Measurements from ENCODE around the gene BTBD16. TPM values are rescaled to one million over a fixed set of nuclear protein-coding genes. Genes with fewer than 3 reads are reported as not detected.

BTBD16 gene
- total and polyA plus RNA-seq, 2 donors (not counting 1 experiment from before 2014, with no cell fraction given): not detected

GRCh38 chr10:122232769-122233168 lies 38.3 kb upstream of the BTBD16 start:
- H2AFZ ChIP-seq (ENCODE audit: insufficient read depth, low read depth, low read length, poor library complexity, severe bottlenecking): no peak overlapping the region
- H3K27me3 ChIP-seq (replicated peaks in 1 of 4; ENCODE audit: control extremely low read depth in 1 of 4, control insufficient read depth in 3 of 4, insufficient read depth in 4 of 4, low read length in 3 of 4): no peaks in the 10 kb centered on the region
- Mint-ChIP-seq H3K4me3 (no peak overlapping the region), H3K27ac (no peak overlapping the region), H3K4me1 (no peaks in the 10 kb centered on the region), H3K9me3 (ENCODE audit: insufficient read depth) (no peaks in the 10 kb centered on the region), H3K27me3 (peaks cover 3% of the 10 kb centered on the region)
- WGBS (ENCODE audit: insufficient coverage): 100% methylated on average over 1 of the region's 3 CpGs
- ChIA-PET CTCF (no interaction called here), POLR2A (no interaction called here)
- no peak for ATAC-seq (ENCODE audit: low read depth)
- TF ChIP-seq EZH2 (IDR thresholded peaks at IDR 0.05; ENCODE audit: borderline replicate concordance, insufficient read depth, low read depth, low read length, poor library complexity, severe bottlenecking) (no peak), CTCF (IDR thresholded peaks at IDR 0.05) (no peak)
- no peak overlapping the region for H3K4me2 ChIP-seq (replicated peaks; ENCODE audit: low read depth, low read length, poor library complexity, severe bottlenecking)
- H3K4me1 ChIP-seq (ENCODE audit: control insufficient read depth in 2 of 2, insufficient read depth in 2 of 2, low read length in 2 of 2): no peaks in the 10 kb centered on the region
- H3K9ac ChIP-seq (ENCODE audit: low read length): no peak overlapping the region
- H3K79me2 ChIP-seq (ENCODE audit: control insufficient read depth, insufficient read depth, low read length): no peaks in the 10 kb centered on the region
- H4K20me1 ChIP-seq (ENCODE audit: control insufficient read depth, insufficient read depth, low read length, poor library complexity, severe bottlenecking): no peaks in the 10 kb centered on the region
- DNase-seq: no peak
- H3K9me3 ChIP-seq (ENCODE audit: control extremely low read depth in 1 of 3, control insufficient read depth in 2 of 3, insufficient read depth in 1 of 3, low read length in 2 of 3): no peaks in the 10 kb centered on the region
- intact Hi-C loops (cut with micrococcal nuclease): no loop called here
- no peaks in the 10 kb centered on the region for H3K36me3 ChIP-seq (replicated peaks in 1 of 2; ENCODE audit: control extremely low read depth in 1 of 2, control insufficient read depth in 1 of 2, extremely low read depth in 1 of 2, insufficient read depth in 2 of 2, low read length in 1 of 2)
- H3K27ac ChIP-seq (ENCODE audit: low read length in 2 of 2): no peak overlapping the region
- H3K4me3 ChIP-seq (ENCODE audit: control extremely low read depth in 1 of 5, extremely low read depth in 1 of 5, insufficient read depth in 1 of 5, low read depth in 2 of 5, low read length in 4 of 5): no peak overlapping the region

GRCh38 chr10:122233857-122234348 lies 37.2 kb upstream of the BTBD16 start:
- H2AFZ ChIP-seq (ENCODE audit: insufficient read depth, low read depth, low read length, poor library complexity, severe bottlenecking): no peak overlapping the region
- H3K27ac Mint-ChIP-seq: no peak overlapping the region
- no peaks in the 10 kb centered on the region for H3K9me3 ChIP-seq (ENCODE audit: control extremely low read depth in 1 of 3, control insufficient read depth in 2 of 3, insufficient read depth in 1 of 3, low read length in 2 of 3)
- H3K4me2 ChIP-seq (replicated peaks; ENCODE audit: low read depth, low read length, poor library complexity, severe bottlenecking): no peak overlapping the region
- CTCF ChIA-PET: no interaction called here
- H3K4me3 Mint-ChIP-seq: no peak overlapping the region
- no peak for TF ChIP-seq EZH2 (IDR thresholded peaks at IDR 0.05; ENCODE audit: borderline replicate concordance, insufficient read depth, low read depth, low read length, poor library complexity, severe bottlenecking)
- no peak for TF ChIP-seq CTCF (IDR thresholded peaks at IDR 0.05)
- H3K4me1 ChIP-seq (ENCODE audit: control insufficient read depth in 2 of 2, insufficient read depth in 2 of 2, low read length in 2 of 2): no peaks in the 10 kb centered on the region
- H3K27me3 ChIP-seq (replicated peaks in 1 of 4; ENCODE audit: control extremely low read depth in 1 of 4, control insufficient read depth in 3 of 4, insufficient read depth in 4 of 4, low read length in 3 of 4): no peaks in the 10 kb centered on the region
- no peaks in the 10 kb centered on the region for H3K9me3 Mint-ChIP-seq (ENCODE audit: insufficient read depth)
- H3K36me3 ChIP-seq (replicated peaks in 1 of 2; ENCODE audit: control extremely low read depth in 1 of 2, control insufficient read depth in 1 of 2, extremely low read depth in 1 of 2, insufficient read depth in 2 of 2, low read length in 1 of 2): no peaks in the 10 kb centered on the region
- no peak overlapping the region for H3K27ac ChIP-seq (ENCODE audit: low read length in 2 of 2)
- no peaks in the 10 kb centered on the region for H3K79me2 ChIP-seq (ENCODE audit: control insufficient read depth, insufficient read depth, low read length)
- intact Hi-C loops (cut with micrococcal nuclease): no loop called here
- H3K4me1 Mint-ChIP-seq: no peaks in the 10 kb centered on the region
- no peak overlapping the region for H3K9ac ChIP-seq (ENCODE audit: low read length)
- DNase-seq (no peak), ATAC-seq (ENCODE audit: low read depth) (no peak)
- H4K20me1 ChIP-seq (ENCODE audit: control insufficient read depth, insufficient read depth, low read length, poor library complexity, severe bottlenecking): no peaks in the 10 kb centered on the region
- 93% methylated on average over 10 of the region's 11 CpGs for WGBS (ENCODE audit: insufficient coverage)
- POLR2A ChIA-PET: no interaction called here
- no peak overlapping the region for H3K4me3 ChIP-seq (ENCODE audit: control extremely low read depth in 1 of 5, extremely low read depth in 1 of 5, insufficient read depth in 1 of 5, low read depth in 2 of 5, low read length in 4 of 5)
- H3K27me3 Mint-ChIP-seq: peaks cover 3% of the 10 kb centered on the region

Data from B cell (primary cell).